GM12878 (cell line): ENCODE data around the gene WNK1. TPM values are rescaled to one million over a fixed set of nuclear protein-coding genes. Genes with fewer than 3 reads are reported as not detected.

Source experiments
- ATAC-seq: fragments of 200-7000 bp; cut with Tn5 transposase; 3 replicates; pipeline ENCODE4 v1.9.1; 2020; ENCODE audit warnings: mild to moderate bottlenecking, moderate library complexity
- BruUV-seq: library from RNA; stranded (reverse); fragments of 400-500 nt; replicated peaks from 2 replicates; lab custom pipeline; 2021; lab: Mats Ljungman, UMichigan
- CTCF ChIA-PET: fragments of 300-600 bp; sonication (Branson Sonifier 250); formaldehyde crosslinking; extraction: SDS; loops from one replicate; lab custom pipeline; 2021; ENCODE audit warnings: inconsistent platforms; lab: Yijun Ruan, JAX
- POLR2A ChIA-PET: fragments of 350-600 bp; formaldehyde crosslinking; extraction: SDS; loops from one replicate; lab custom pipeline; 2021; ENCODE audit warnings: inconsistent platforms; lab: Charles Lee
- RAD21 ChIA-PET: fragments of 300-600 bp; sonication (Branson Sonifier 250); formaldehyde crosslinking; loops from one replicate; lab custom pipeline; 2023; ENCODE audit warnings: antibody characterized with exemption; ENCODE audit not compliant: unreplicated experiment; lab: Charles Lee
- SMC1A ChIA-PET: fragments of 300-600 bp; sonication (Branson Sonifier 250); formaldehyde crosslinking; loops from one replicate; lab custom pipeline; 2023; ENCODE audit not compliant: unreplicated experiment, uncharacterized antibody; lab: Charles Lee
- DNase-seq: peaks from one replicate; pipeline ENCODE4 v3.0.0-alpha.2; 2011; ENCODE audit warnings: low read depth, low spot score
- FAIRE-seq: peaks from 3 replicates; lab custom pipeline; 2011; peaks lifted over from hg19 to GRCh38; lab: Jason Lieb, UNC
- H2AFZ ChIP-seq: 2 replicates; pipeline ENCODE4 v1.6.0; 2011; ENCODE audit warnings: low read depth, low read length, control low read depth; ENCODE audit not compliant: control insufficient read depth
- H3K27ac ChIP-seq: 2 replicates; pipeline ENCODE4 v1.5.1; 2011; ENCODE audit warnings: control low read depth; ENCODE audit not compliant: control insufficient read depth, insufficient read depth
- H3K27me3 ChIP-seq, 2 experiments: replicated peaks in 1 of 2; 2 replicates each; pipeline versions ENCODE4 v1.6.0 to v1.6.1; 2011; ENCODE audit warnings: low read length in 1 of 2; ENCODE audit not compliant: control insufficient read depth in 2 of 2, insufficient read depth in 2 of 2
- H3K36me3 ChIP-seq, 2 experiments: 2 replicates each; pipeline ENCODE4 v1.5.1; 2011; ENCODE audit warnings: low read length in 1 of 2; ENCODE audit not compliant: control insufficient read depth in 2 of 2, insufficient read depth in 2 of 2
- H3K4me1 ChIP-seq: 2 replicates; pipeline ENCODE4 v1.6.1; 2011; ENCODE audit warnings: mild to moderate bottlenecking, low read length, moderate library complexity, mixed read lengths; ENCODE audit not compliant: control insufficient read depth, insufficient read depth
- H3K4me2 ChIP-seq: 2 replicates; pipeline ENCODE4 v1.6.0; 2011; ENCODE audit warnings: control low read depth; ENCODE audit not compliant: control insufficient read depth, insufficient read depth
- H3K4me3 ChIP-seq: fragments of 200-600 bp; sonication (generic); 2 replicates; pipeline ENCODE4 v1.5.1; 2016
- H3K79me2 ChIP-seq: 2 replicates; pipeline ENCODE4 v1.6.0; 2011; ENCODE audit warnings: low read length; ENCODE audit not compliant: control insufficient read depth, insufficient read depth
- H3K9ac ChIP-seq: 2 replicates; pipeline ENCODE4 v1.8.0; 2011; ENCODE audit warnings: low read length, control low read depth, mixed read lengths; ENCODE audit not compliant: control insufficient read depth, insufficient read depth
- H3K9me3 ChIP-seq: replicated peaks from 3 replicates; pipeline ENCODE4 v1.5.1; 2011; ENCODE audit warnings: mild to moderate bottlenecking, low read length; ENCODE audit not compliant: control insufficient read depth, insufficient read depth
- H4K20me1 ChIP-seq: 2 replicates; pipeline ENCODE4 v1.6.0; 2011; ENCODE audit not compliant: control insufficient read depth, insufficient read depth
- CREM ChIP-seq: IDR thresholded peaks from 2 replicates; pipeline ENCODE4 v1.6.1; 2014; ENCODE audit warnings: antibody characterized with exemption, low read depth
- ETV6 ChIP-seq, 2 experiments: fragments of 450-650 bp in 1 of 2; IDR thresholded peaks in 1 of 2; conservative IDR thresholded peaks in 1 of 2; 2 replicates each; pipeline ENCODE4 v1.6.1; 2014; ENCODE audit warnings: antibody characterized with exemption in 1 of 2, borderline replicate concordance in 1 of 2, low read depth in 1 of 2, mild to moderate bottlenecking in 1 of 2, moderate library complexity in 1 of 2
- NFYB ChIP-seq: IDR thresholded peaks from 2 replicates; pipeline ENCODE4 v1.6.1; 2011; ENCODE audit warnings: low read depth, mild to moderate bottlenecking, low read length, improper control_type of control experiment, moderate library complexity; ENCODE audit not compliant: insufficient read depth
- SIN3A ChIP-seq: IDR thresholded peaks from 2 replicates; pipeline ENCODE4 v1.6.1; 2012; ENCODE audit warnings: low read depth, low read length, improper control_type of control experiment
- ZNF384 ChIP-seq: IDR thresholded peaks from 2 replicates; pipeline ENCODE4 v1.6.1; 2012; ENCODE audit warnings: low read depth, mild to moderate bottlenecking, low read length, improper control_type of control experiment, borderline replicate concordance
- ZSCAN29 ChIP-seq: fragments of 450-650 bp; IDR thresholded peaks from 2 replicates; pipeline ENCODE4 v1.6.1; 2017; ENCODE audit warnings: mild to moderate bottlenecking, moderate library complexity
- WGBS: methylation state at CpG from one replicate; pipeline ENCODE4 v1.1.6; 2016; ENCODE audit warnings: low lambda C conversion rate; ENCODE audit not compliant: insufficient replicate concordance, insufficient coverage; ENCODE audit errors: missing lambda C conversion rate; 5-methylcytosine and 5-hydroxymethylcytosine counted together
- in situ Hi-C: fragments of 300-500 bp; cut with MboI; formaldehyde crosslinking; loops from 9 replicates; pipeline ENCODE4 v1.14.3; 2018; ENCODE audit warnings: mixed read lengths
- intact Hi-C: fragments of 100-400 bp; cut with micrococcal nuclease; formaldehyde crosslinking; loops from one replicate; pipeline ENCODE4 v1.14.2; 2022; ENCODE audit not compliant: unreplicated experiment
- polyA plus RNA-seq, 11 experiments: library from polyadenylated mRNA; depleted of rRNA in 4 of 11; unstranded in 6 of 11; stranded (reverse) in 5 of 11; fragments of >200 nt; fragmentation: Nextera tagmentation in 4 of 11; fragmentation: Illumina TruSeq in 1 of 11; extraction: Ambion mirVana in 4 of 11; extraction: Trizol in 1 of 11; gene quantifications; 1 replicate in 1 of 11; 2 replicates in 10 of 11; pipeline versions ENCODE4 v1.2.1 to v1.2.3, GENCODE V29; 2011 to 2016; ENCODE audit warnings: inconsistent platforms in 2 of 11, missing spikeins in 2 of 11, low read depth in 1 of 11
- total RNA-seq, 4 experiments: library from RNA; depleted of rRNA in 3 of 4; stranded (reverse); fragments of >200 nt in 3 of 4; fragmentation: Illumina TruSeq in 1 of 4; extraction: Trizol in 1 of 4; gene quantifications; 2 replicates each; pipeline versions ENCODE4 v1.2.1 to v1.2.3, GENCODE V29; 2013 to 2021
- TF ChIP-seq, protein P1 (sequence below): IDR thresholded peaks from 2 replicates; pipeline ENCODE4 v1.6.1; 2011; ENCODE audit warnings: low read depth, mild to moderate bottlenecking, low read length, moderate library complexity, borderline replicate concordance; ENCODE audit errors: extremely low read depth
- TF ChIP-seq, protein P2 (sequence below): fragments of 450-650 bp; IDR thresholded peaks from 2 replicates; pipeline ENCODE4 v1.6.1; 2017; ENCODE audit warnings: mild to moderate bottlenecking
- TF ChIP-seq, protein P3 (sequence below): IDR thresholded peaks from 2 replicates; pipeline ENCODE4 v1.6.1; 2011; ENCODE audit warnings: low read depth, low read length, improper control_type of control experiment, borderline replicate concordance

WNK1 gene
- total and polyA plus RNA-seq, 10 of the 15 experiments (the other 5 are each of a cell fraction or from before 2014, with no cell fraction given): 9.6 to 151 (median 86.6) TPM

DNA sequence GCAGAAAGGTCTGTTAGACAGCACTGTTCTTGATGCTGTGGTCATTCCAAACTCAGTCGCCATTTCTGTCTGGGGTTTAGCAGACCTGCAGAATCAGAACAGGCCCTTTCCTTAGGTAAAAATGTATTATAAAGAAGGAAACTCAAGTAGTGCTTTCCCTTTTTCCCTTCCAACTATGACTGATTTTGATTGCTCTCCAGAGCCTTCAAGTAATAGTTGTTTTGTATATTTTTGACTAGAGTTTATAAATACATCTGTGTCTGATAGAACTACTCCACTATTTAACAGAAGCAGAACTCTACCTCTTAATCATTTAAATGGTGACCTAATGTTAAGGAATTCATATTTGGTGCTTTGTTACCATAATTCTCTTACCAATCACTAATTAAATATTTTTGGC lies 74.0 kb downstream of the WNK1 start:
- no peak overlapping the region for H3K9ac ChIP-seq
- peaks cover 7 to 24% of the 10 kb centered on the region in 2 experiments for H3K36me3 ChIP-seq
- no peaks in the 10 kb centered on the region for H3K27me3 ChIP-seq
- no peaks in the 10 kb centered on the region; the same call in 2 of the 3 replicates for H3K9me3 ChIP-seq
- ChIA-PET SMC1A (no interaction called here), RAD21 (interaction anchor here (1.5 kb wide), 1 partner anchor 212 kb away, joined by 6 read pairs; no protein-coding TSS in a partner anchor), CTCF (no interaction called here), POLR2A (no interaction called here)
- WGBS: 100% methylated on average over 1 of the region's 1 CpG
- no peaks in the 10 kb centered on the region for H4K20me1 ChIP-seq
- peaks cover 46% of the 10 kb centered on the region for H3K79me2 ChIP-seq
- peaks cover 14% of the 10 kb centered on the region; the same call in 1 of the 2 replicates for H3K4me1 ChIP-seq
- no peak overlapping the region for H3K27ac ChIP-seq
- no peak overlapping the region for H3K4me3 ChIP-seq
- no peak for FAIRE-seq
- TF ChIP-seq, protein P1, sequence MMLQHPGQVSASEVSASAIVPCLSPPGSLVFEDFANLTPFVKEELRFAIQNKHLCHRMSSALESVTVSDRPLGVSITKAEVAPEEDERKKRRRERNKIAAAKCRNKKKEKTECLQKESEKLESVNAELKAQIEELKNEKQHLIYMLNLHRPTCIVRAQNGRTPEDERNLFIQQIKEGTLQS: no peak
- TF ChIP-seq ZNF384 (no peak), NFYB (no peak), SIN3A (no peak), ZSCAN29 (no peak), CREM (no peak), ETV6 (conservative IDR thresholded peaks at IDR 0.05 in 1 of 2, IDR thresholded peaks at IDR 0.05 in 1 of 2; ENCODE audit: borderline replicate concordance in 1 of 2, low read depth in 1 of 2) (no peak)
- TF ChIP-seq, protein P2, sequence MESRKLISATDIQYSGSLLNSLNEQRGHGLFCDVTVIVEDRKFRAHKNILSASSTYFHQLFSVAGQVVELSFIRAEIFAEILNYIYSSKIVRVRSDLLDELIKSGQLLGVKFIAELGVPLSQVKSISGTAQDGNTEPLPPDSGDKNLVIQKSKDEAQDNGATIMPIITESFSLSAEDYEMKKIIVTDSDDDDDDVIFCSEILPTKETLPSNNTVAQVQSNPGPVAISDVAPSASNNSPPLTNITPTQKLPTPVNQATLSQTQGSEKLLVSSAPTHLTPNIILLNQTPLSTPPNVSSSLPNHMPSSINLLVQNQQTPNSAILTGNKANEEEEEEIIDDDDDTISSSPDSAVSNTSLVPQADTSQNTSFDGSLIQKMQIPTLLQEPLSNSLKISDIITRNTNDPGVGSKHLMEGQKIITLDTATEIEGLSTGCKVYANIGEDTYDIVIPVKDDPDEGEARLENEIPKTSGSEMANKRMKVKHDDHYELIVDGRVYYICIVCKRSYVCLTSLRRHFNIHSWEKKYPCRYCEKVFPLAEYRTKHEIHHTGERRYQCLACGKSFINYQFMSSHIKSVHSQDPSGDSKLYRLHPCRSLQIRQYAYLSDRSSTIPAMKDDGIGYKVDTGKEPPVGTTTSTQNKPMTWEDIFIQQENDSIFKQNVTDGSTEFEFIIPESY: no peak
- TF ChIP-seq, protein P3, sequence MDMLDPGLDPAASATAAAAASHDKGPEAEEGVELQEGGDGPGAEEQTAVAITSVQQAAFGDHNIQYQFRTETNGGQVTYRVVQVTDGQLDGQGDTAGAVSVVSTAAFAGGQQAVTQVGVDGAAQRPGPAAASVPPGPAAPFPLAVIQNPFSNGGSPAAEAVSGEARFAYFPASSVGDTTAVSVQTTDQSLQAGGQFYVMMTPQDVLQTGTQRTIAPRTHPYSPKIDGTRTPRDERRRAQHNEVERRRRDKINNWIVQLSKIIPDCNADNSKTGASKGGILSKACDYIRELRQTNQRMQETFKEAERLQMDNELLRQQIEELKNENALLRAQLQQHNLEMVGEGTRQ: no peak
- in situ Hi-C loops (no loop called here), intact Hi-C loops (no loop called here)
- no peak overlapping the region for H3K4me2 ChIP-seq
- no peak for ATAC-seq
- no peak overlapping the region for H2AFZ ChIP-seq
- no TSS peak for BruUV-seq
- DNase-seq: no peak
